GM18907 (cell line): ENCODE measurements around the gene SLC19A1.

Experiments
- ATAC-seq: cut with Tn5 transposase; IDR thresholded peaks from one replicate; pipeline ENCODE4 v1.9.1; 2021; ENCODE audit warnings: mild to moderate bottlenecking, moderate library complexity; ENCODE audit not compliant: unreplicated experiment

Gene SLC19A1

DNA sequence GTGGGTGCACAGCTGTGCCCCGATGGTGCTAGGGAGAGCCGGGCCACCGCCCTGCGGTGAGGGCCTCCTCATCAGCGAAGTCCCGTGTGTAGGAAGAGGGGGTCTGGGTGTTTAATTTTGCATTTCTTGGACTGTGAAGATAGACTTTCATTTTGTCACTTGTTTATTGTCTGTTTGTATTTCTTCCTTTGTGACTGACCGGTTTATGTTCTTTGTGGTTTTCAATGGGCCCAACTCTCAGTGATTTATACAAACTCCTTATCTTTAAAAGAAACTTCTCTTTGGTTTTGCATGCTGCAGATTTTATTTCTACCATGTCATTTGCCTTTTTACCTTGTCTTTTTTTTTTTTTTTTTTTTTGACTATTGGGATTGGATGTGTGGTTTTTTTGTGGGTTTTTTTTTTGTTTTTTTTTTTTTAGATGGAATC is 72.1 kb downstream of the SLC19A1 start:
- ATAC-seq = no peak

DNA sequence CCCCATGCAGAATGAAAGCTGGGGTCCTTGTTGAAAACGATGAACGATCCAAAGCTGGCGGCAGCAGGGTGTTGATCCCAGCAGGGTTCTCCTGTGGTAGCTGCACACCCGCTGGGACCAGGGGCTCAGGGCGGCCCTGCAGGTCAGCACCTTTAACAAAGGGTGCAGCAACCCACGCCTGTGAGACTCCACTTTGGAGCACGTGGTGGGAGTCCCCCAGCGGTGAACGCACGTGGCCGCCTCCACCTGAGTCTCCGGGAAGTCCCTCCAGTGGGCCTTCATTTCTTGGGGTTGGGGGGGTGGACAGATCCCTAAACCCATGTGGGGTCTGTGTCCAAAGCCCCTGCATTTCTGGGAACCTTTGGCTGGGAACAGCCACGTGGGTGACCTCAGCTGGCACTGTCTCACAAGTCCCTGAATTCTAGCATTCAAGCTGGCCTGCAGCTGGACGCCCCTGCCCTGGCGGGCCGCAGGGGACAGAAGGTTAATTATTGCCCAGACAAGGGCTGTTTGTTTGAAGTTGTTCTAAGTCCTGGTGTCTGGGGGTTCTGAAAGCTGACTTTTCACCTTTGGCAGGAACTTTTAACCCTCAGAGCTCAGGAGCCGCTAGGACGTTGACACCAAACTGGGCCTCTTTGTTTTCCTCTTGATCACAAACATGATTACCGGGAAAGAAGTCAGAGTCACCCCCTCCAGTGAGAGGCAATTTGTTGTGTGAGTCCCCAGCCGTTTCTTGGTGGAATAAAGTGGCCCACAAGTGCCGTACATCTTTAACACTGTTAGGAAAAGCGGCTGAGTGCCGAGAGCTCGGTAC is 72.8 kb downstream of the SLC19A1 start:
- ATAC-seq = no peak

DNA sequence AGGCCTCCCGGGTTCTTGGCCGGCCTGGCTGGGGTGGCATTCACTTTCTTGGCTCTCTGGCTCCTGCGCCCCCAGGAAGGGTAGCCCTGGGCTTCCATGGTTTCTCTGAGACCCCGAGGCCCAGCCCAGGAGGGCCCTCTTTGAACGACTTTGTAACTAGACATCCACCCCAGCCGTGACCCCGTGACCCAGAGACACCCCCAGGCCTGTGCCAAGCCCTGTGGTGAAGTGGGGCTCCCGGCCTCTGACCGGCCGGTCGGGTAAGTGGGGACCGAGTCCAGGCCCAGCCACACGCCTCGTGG is 73.3 kb downstream of the SLC19A1 start:
- ATAC-seq = no peak

DNA sequence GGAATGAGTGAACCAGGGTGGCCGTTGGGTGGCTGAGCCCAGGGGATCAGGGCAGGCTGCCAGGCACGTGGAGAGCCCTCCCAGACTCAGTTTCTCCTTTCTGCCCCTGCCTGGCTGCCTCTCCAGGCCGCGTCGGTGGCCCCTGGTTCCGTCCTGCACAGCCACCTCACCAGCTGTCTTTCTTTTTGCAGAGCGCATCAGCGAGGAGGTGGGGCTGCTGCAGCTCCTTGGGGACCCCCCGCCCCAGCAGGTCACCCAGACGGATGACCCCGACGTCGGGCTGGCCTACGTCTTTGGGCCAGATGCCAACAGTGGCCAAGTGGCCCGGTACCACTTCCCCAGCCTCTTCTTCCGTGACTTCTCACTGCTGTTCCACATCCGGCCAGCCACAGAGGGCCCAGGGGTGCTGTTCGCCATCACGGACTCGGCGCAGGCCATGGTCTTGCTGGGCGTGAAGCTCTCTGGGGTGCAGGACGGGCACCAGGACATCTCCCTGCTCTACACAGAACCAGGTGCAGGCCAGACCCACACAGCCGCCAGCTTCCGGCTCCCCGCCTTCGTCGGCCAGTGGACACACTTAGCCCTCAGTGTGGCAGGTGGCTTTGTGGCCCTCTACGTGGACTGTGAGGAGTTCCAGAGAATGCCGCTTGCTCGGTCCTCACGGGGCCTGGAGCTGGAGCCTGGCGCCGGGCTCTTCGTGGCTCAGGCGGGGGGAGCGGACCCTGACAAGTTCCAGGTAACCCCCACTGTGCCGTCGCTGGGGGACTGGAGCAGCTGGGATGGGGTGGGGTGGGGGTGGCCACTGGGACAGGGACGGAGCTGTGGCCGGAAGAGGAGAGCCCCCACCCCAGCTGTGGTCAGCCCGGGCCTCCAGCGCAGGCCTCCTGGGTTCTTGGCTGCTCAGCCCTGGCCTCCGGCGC is 73.9 kb downstream of the SLC19A1 start:
- ATAC-seq = no peak

DNA sequence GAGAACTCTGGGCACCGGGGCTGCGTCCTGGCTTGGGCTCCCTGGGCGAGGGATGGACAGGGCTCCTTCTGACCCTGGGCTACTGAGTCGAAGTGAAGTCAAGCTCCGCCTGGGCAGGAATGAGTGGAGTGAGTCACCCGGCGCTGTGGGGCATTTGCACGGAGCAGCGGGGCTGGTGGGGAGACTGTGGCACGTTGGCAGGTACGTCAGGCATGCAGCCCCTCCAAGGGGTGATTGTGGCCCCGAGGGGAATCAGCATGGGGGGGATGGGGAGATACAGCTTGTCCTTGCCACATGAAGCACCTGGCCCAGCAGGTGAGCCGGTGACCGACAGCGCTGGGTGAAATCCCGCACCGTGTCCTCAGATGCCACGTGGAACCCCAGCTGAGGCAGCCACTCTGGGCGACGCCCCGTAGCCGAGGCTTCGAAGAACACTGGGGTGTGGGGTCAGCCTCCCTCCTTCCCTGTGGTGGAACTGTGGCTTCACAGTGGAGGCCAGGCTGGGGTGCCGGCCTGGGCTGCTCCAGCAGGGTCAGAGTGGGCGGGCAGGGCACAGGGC is 74.9 kb downstream of the SLC19A1 start:
- ATAC-seq = no peak

DNA sequence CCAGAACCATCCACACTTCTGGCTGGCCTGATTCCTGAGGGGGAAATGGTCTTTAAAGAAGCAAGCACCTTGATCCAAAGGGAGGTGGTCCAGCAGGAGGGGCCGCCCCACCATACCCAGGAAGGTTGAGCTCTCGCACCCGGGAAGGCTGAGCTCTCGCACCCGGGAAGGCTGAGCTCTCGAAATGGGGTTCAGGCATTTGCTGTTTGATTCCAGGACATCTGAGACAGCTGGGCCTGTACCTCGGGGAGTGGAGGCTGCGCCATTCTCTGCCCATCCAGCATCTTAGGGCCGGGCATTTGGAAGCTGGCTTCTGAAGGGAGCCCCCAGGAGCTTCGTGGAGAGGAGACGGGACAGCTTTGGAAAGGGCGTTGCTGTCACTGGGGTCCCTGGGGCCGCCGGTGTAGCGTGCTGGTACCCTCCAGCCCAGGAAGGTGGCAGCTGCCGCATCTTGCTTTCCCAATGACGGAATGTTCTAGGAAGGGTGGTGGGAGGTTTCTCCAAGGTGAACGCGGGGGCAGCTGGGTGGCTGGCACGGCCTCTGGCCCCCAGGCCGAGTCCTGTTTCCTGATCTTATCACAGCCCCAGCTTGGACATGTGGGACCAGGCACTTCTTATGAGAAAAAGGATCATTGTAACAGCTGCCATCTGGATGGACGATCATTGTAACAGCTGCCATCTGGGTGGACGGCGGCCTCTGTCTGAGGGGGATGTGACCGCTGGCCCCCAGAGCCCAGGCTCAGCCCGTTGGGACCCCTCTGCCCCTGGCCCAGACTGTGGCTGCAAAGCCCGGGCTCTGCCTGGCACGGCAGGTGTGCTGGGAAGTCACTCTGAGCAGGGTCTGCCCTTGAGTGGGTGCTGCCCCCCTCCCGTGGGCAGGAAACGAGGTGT is 75.7 kb downstream of the SLC19A1 start:
- no peak for ATAC-seq

DNA sequence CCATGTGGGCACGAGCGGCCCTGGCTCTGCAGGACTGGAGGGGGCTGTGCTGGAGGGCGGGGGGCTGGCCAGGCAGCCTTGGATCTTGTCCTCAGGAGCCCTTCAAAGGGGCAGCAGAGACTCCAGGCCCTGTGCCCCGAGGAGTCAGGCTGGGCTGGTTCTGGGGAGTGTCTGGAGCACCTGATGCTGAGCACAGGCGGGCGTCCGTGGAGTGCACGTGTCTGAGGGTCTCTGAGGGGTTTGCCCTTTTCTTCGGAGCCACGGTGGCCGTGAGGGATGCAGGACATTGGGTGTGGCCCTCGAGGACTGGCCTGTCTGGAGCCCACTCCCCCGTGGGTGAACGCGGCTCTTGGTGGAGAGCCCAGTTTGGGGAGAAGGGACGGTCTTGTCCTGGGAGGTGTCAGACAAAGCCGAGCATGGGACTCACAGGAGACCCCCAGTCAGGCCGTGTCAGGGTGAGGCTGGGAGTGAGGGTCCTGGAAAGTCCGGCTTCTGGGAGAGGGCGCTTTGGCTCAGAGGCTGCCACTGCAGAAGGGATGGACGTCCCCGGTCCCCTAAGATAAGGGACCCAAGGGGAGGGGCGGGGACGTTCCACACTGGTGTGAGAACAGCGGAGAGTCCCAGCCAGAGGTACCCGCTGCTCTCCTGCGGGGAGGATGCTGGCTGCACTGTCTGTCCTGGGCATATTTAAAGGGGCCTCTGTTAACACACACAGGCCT is 76.5 kb downstream of the SLC19A1 start:
- no peak for ATAC-seq

DNA sequence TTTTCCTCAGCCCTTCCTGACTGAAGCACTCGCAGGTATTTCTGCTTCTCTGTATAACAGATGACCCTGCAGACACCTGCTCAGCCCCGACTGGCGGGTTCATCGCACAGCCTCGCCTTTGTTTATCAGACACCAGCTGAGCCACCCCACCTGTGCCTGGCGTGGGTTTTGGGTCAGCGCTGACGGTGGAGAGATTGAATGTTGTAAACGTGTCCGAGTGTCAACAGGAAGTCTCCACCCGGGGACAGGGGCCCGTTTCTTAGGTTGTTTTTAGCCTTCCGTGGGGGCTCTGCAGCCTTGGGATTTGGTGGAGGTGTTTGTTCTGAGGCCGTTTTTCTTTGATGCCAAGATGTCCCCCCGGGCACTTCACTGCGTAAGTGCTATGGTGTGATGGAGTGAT is 77.1 kb downstream of the SLC19A1 start:
- no peak for ATAC-seq

DNA sequence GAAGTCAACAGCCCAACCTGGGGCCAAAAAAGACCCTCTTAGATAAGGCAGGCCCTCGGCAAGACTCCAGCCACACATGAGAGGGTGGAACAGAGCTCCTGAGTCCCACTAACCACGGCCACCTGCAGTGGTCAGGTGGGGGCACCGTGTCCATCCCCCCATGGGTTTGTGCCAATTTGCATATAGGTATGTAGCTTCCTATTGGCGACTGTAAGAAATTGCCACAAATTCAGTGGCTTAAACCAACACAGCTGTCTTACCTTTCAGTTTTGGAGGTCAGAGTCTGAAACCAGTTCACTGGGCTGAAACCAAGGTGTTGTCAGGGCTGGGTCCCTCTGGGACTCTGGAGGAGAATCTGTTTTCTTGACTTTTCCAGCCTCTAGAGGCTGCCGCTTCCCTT is 77.9 kb downstream of the SLC19A1 start:
- ATAC-seq = no peak

DNA sequence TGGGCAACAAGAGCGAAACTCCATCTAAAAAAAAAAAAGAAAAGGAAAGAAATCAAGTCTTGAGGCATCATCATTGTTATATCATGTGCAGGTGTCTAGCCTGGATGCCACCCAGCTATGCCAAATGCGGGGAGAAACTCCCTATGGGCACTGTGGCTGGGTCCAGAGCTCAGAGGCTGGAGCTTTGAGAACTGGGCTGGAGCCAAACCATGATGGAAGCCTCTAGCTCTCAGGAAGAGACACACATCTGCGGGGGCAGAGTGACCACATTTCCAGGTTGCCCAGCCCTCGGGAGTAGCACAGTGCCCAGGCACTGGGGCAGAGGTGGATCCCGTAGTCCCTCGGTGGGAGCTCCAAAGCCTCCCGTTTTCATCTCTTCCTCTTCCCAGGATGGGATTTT is 78.4 kb downstream of the SLC19A1 start:
- no peak for ATAC-seq

DNA sequence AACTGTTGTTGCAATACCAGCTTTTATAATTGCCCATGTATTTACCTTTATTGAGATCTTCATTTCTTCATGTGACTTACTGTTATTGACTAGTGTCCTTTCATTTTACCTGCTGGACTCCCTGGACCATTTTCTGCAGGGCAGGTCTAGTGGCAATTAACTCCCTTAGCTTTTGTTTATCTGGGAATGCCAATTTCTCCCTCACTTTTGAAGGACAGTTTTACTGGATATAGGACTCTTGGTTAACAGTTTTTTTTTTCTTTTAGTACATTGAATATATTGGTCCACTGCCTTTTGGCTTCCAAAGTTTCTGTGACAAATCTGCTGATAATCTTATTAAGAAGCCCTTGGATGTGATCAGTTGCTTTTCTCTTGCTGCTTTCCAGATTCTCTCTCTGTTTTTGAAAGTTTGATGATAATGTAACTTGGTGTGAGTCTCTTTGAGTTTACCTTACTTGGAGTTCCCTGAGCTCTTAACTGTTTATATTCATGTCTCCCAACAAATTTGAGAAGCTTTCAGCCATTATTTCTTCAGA is 80.4 kb downstream of the SLC19A1 start:
- ATAC-seq = no peak

DNA sequence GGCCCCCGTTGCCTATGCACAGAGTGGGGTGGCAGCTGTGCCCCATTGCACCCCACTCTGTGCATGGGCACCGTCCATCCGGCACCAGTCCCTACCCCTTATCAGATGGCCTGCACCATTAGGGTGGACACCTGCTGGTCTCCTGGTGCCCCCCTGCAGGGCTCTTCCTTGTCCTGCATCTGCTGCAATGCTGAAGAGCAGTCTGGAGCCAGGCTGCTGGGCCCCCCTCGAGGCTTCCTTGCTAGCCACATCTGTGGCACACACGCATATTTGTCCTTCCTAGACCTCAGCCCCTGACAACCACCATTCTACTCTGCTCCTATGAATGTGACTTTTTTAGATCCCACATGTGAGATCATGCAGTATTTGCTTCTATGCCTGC is 80.9 kb downstream of the SLC19A1 start:
- no peak for ATAC-seq

DNA sequence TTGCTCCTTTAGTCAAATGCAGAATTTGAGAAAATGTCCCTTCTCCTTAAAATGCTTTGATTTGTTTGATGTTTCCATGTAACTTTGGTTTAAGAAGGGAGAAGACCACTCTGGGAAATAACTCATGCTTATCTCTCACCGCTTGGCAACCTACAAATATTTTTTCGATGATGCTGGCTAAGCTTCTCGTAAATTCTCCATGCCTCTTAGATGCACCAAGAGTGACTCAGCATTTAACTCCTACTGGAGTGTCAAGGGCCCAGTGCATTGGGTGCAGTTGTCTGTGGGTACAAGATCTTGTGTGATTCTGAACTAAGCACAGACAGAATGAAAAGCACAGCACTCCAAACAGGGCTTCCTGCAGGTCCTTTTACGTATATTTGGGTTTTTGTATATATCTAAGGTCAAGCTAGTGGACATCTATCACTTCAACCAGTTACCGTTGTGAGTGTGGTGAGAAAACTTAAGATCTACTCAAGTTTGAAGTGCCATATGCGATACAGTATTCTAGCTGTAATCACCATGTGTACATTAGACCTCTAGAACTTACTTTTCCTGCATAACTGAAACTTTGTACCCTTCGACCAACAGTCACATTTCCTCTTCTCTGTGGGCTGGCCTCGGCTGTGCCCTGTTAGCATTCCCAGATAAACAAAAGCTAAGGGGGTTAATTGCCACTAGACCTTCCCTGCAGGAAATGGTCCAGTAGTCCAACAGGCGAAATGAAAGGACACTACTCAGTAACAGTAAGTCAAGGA is 81.5 kb downstream of the SLC19A1 start:
- ATAC-seq = no peak

DNA sequence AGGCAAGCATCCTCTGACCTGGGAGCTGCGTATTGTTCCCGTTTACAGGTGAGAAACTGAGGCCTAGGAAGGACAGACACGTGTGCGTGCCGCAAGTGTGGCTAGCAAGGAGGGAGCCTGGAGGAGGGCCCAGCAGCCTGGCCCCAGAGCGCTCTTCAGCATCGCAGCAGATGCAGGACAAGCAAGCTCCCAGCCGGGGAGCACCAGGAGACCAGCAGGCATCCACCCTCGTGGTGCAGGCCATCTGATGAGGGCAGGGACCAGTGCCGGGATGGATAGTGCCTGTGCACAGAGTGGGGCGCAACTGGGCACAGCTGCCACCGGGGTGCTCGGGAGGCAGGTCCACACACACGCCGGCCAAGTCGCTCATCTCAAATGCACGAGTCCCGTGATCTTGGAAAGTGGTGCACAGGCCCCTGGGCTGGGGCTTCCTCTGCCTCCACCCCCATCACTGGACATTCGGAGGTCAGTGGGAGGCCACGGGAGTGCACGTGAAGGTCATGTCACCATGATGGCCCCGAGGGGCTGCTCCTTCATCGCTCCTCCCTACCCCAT is 82.2 kb downstream of the SLC19A1 start:
- no peak for ATAC-seq

DNA sequence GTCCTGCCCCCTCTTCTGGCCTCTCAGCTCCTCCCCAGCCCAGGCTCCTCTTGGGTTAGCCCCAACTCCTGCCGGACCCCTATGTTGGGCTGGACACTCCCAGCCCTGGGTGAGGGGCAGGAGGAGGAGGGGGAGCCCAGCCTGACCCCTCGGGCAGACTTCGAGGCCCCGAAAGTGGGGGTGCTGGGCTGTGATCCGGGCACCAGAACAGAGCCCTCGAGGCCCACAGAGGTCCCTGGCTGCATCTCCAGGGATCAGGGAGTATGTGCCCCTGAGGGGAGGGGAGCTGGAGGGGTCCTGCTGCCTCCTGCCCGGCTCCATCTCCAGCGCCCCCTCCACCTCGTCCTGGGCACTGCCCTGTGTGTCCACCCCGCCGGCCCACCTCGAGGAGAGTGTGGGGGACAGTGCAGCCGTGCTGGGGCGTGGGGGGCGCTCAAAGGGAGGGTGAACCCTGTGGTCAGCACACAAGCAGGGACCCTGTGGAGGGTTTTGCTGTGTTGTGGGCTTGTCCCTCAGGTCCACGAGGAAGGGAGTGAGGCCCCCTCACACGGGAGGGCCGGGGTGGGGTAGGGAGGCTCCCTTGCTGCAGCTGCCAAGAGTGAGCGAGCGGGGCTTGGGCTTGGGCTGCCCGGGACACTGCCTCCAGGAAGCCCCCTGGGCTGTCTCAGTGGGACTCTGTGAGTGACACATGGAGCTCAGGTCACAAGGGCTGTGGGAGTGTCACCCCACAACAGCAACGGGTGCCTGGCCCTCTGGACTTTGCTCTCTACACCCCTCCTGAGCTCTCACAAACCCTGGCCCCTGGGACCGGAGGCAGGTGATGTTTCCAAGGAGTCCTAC is 82.8 kb downstream of the SLC19A1 start:
- no peak for ATAC-seq

DNA sequence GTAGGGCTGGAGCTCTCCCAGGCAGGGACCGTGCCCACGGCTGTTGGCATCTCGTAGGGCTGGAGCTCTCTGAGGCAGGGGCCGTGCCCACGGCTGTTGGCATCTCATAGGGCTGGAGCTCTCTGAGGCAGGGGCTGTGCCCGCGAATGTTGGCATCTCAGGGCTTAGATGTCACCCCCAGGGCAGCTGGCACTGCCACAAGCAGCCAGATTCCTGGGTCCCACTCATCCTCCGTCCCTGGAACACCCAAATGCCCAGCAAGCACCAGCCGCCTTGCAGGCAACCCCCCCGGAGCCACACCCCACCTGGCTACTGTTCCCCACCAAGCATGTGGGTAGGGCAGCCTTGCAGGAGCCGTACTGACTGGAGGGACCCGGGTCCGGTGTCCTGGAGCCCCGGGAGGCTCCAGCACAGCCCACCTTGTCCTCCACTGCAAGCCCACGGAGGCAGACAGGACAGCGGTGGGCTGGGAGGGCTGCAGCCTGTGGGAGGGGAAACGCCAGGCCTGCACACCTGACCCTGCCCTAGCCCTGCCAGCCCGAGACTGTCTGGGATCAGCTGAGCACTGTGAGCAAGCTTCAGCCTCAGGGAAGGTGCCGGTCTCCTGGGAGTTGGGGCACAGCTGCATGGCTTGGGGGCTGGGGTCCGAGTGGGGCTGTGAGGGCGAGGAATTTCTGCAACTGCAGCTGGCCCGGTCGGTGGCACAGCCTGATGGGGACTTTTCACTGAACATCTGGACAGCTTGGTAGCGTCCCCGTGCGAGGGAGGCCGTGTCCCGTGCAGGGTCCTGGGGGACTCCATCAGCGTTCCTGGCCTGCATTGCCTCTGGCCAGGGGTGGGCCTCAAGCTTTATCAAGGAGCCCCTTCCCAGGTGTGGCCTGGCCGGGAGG is 83.7 kb downstream of the SLC19A1 start:
- no peak for ATAC-seq

DNA sequence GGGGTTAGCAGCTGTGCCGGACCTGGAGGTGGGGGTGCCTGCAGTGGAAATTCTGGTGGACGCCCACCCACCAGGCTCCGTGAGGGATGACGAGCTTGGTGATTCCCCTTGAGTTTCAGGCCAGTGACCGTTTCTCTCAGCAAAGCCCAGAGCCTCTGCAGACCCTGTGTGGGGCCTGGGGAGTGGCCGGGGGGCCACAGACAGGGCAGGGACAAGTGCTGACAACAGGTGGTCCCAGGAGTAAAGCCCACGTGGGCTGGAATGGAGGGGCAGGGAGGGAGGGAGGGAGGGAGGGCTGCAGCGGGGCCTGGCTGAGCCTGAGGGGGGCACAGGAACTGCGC is 84.4 kb downstream of the SLC19A1 start:
- no peak for ATAC-seq
